Right forelimb (tissue), 1 donor: ENCODE measurements around the gene TMA7.

ENCODE experiments used
- DNase-seq: peaks from one replicate; pipeline ENCODE4 v3.0.0-alpha.2; 2018

TMA7 gene

GRCh38 chr3:48409291-48410201, 30.5 kb upstream of the TMA7 start:
- DNase-seq = peak; percentile 43

GRCh38 chr3:48410205-48411040, 29.6 kb upstream of the TMA7 start:
- peak; percentile 35 for DNase-seq

- DNase-seq = peak; percentile 21
Observed at GRCh38 chr3:48411041-48411588, 28.9 kb upstream of the TMA7 start.

- DNase-seq = peak; percentile 36
Observed at GRCh38 chr3:48411606-48412374, 28.3 kb upstream of the TMA7 start.

GRCh38 chr3:48412375-48413001, 27.6 kb upstream of the TMA7 start:
- DNase-seq = peak; percentile 22

GRCh38 chr3:48413086-48413485, 27.0 kb upstream of the TMA7 start:
- no peak for DNase-seq

GRCh38 chr3:48413611-48414010, 26.4 kb upstream of the TMA7 start:
- DNase-seq = no peak

- no peak for DNase-seq
Observed at GRCh38 chr3:48414376-48415250, 25.4 kb upstream of the TMA7 start.

- DNase-seq = no peak
Observed at GRCh38 chr3:48415251-48415953, 24.7 kb upstream of the TMA7 start.

- DNase-seq = no peak
Observed at GRCh38 chr3:48416091-48416505, 24.0 kb upstream of the TMA7 start.

GRCh38 chr3:48416546-48416945, 23.5 kb upstream of the TMA7 start:
- no peak for DNase-seq

GRCh38 chr3:48417529-48418108, 22.4 kb upstream of the TMA7 start:
- no peak for DNase-seq

GRCh38 chr3:48418140-48418539, 21.9 kb upstream of the TMA7 start:
- no peak for DNase-seq

GRCh38 chr3:48418651-48419050, 21.4 kb upstream of the TMA7 start:
- no peak for DNase-seq

- DNase-seq = no peak
Observed at GRCh38 chr3:48419149-48419548, 20.9 kb upstream of the TMA7 start.

- no peak for DNase-seq
Observed at GRCh38 chr3:48419597-48419996, 20.5 kb upstream of the TMA7 start.

GRCh38 chr3:48420561-48420960, 19.5 kb upstream of the TMA7 start:
- no peak for DNase-seq

- DNase-seq = no peak
Observed at GRCh38 chr3:48422272-48422671, 17.8 kb upstream of the TMA7 start.

GRCh38 chr3:48422681-48423080, 17.4 kb upstream of the TMA7 start:
- DNase-seq = no peak

GRCh38 chr3:48423241-48423882, 16.7 kb upstream of the TMA7 start:
- no peak for DNase-seq
